Peyer's patch (tissue), 4 donors: ENCODE measurements around the gene FAS.

ENCODE experiments used
- POLR2A ChIP-seq, 2 donors: fragments of 450-650 bp; IDR thresholded peaks; one replicate each; pipeline ENCODE4 v1.5.1; 2017; ENCODE audit warnings: antibody characterized with exemption in 2 of 2, mild to moderate bottlenecking in 2 of 2, moderate library complexity in 2 of 2
- TF ChIP-seq, protein P1 (sequence below), 6 experiments: fragments of 450-650 bp in 4 of 6; fragments of 200-600 bp in 2 of 6; sonication (generic) in 1 of 6; IDR thresholded peaks; one replicate each; pipeline ENCODE4 v1.5.1; 2017 to 2019; ENCODE audit warnings: antibody characterized with exemption in 6 of 6, mild to moderate bottlenecking in 3 of 6, moderate library complexity in 1 of 6

DNA sequence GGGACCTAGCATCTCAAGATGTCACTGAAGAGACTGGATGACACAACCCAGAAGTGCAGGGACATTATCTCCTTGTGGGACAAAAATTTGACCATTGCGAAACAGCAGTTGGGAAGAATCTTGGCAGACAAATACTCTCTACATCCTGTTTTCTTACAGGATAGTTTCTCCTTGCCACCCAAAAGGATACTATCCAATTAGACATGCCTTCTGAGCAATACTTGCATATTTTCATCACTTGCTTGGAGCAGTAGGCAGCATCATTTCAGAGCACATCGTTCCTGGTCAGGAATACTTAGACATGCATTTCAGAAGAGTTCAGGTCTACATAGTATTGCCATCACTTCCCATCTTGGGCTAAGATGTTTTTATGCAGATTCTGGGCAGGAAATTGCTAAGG lies 56.8 kb downstream of the FAS start:
- TF ChIP-seq, protein P1, sequence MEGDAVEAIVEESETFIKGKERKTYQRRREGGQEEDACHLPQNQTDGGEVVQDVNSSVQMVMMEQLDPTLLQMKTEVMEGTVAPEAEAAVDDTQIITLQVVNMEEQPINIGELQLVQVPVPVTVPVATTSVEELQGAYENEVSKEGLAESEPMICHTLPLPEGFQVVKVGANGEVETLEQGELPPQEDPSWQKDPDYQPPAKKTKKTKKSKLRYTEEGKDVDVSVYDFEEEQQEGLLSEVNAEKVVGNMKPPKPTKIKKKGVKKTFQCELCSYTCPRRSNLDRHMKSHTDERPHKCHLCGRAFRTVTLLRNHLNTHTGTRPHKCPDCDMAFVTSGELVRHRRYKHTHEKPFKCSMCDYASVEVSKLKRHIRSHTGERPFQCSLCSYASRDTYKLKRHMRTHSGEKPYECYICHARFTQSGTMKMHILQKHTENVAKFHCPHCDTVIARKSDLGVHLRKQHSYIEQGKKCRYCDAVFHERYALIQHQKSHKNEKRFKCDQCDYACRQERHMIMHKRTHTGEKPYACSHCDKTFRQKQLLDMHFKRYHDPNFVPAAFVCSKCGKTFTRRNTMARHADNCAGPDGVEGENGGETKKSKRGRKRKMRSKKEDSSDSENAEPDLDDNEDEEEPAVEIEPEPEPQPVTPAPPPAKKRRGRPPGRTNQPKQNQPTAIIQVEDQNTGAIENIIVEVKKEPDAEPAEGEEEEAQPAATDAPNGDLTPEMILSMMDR (IDR thresholded peaks at IDR 0.05), result no peak
- no peak for TF ChIP-seq POLR2A (IDR thresholded peaks at IDR 0.05)
